GM20431 (cell line): Measurements from ENCODE around the gene SCD5.

Experiments used
- in situ Hi-C: fragments of 300-500 bp; cut with MseI, MboI; formaldehyde crosslinking; loops from one replicate; pipeline ENCODE4 v1.15.0; 2020; ENCODE audit warnings: low sequenced_read_pairs; ENCODE audit not compliant: unreplicated experiment

The SCD5 gene

DNA sequence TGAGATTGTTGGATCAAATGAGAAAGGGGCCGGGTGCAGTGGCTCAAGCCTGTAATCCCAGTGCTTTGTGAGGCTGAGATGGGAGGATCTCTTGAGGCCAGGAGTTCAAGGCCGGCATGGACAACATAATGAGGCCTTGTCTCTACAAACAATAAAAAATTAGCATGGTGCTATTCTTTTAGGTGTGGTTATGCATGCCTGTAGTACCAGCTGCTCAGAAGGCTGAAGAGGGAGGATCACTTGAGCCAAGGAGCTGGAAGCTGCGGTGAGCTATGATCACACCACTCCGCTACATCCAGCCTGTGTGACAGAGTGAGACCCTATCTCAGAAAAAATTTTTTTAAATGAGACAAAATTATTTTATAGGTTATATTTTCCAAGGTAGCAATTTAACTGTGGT lies 187.1 kb downstream of the SCD5 start:
- in situ Hi-C loops, result no loop called here

DNA sequence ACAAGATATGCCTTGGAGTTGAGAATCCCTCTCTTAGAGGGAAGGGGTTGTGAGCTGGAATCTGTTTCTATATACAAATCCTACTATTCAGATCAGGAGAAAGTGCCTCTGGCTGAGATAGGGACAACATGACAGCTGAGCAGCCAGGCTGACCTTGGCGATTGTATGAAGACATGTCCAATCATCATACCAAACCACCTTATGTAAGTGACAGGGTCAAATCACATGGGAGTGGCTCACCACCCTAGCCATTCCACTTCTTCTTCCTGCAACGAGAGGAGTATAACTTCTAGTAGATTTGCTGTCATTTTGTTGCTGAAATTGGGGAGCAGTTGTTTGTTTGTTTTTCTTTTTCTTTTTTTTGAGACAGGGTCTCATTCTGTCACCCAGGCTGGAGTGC lies 188.6 kb downstream of the SCD5 start:
- in situ Hi-C loops, result no loop called here

DNA sequence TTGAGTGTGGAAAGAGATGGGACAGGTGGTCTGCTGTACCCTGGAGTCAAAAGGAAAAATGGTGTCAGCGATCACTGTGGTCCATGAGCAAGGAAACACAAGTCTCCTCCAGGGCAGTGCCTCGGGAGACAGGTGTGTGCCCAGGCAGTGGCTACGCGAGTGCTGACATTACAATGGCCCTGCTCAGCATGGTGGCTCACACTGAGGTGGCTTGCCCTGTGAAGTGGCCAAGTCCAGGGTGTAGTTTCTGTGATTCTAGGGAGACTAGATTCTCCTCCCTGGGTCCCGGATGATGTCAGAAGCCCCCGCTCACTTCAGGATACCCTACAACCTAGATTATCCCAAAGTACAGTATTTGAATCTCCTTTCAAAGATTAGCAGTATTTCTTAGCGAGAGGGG lies 192.0 kb downstream of the SCD5 start:
- in situ Hi-C loops, result no loop called here

DNA sequence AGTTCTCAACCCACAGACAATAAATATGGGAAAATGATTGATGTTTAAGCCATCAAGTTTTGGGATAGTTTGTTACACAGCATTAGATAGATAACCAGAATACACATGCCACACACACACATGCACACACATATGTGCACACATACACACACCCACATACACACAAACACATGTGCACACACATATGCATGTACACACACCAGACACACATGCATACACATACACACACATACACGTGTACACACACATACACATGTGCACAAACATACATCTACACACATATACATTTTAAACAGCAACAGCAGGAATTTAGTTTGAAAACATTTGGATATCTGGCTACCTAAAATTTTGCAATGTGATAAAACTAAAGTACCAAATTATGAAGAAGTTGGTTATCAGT lies 194.1 kb downstream of the SCD5 start:
- in situ Hi-C loops, result no loop called here

DNA sequence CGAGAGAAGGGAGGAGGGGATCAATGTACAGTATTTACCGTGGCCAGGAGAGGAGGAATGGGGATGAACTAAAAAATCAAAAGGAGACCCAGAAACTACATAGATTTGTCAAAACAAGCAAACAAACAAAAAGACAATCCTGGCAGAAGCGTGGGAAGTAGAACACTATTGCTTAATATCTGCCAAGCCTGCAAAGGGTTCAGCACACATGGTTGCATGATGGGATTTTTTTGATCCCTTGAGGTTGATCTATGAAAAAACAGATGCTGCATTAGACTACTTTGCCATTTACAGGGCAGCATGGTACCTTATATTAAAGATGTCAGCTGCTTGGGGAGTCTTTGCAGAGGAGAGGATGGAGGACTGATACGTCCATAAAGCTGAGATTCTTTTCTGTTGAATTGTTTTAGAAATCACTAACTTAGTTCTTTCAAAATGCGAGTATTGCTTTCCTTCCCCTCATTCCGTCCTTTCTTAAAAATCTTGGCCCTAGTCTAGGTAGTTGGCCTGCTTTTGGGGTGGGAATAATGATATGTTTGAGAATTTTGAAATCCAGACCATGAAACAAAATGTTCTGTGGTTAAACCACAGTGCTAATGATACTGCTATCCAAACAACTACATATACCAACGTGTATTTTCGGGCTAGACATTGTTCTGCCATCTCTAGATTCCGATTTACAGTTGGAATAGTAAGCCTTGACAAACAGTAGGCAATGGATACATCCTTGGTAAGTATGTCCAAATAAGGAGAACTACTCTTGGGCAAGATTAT lies 197.2 kb downstream of the SCD5 start:
- in situ Hi-C loops, result no loop called here

DNA sequence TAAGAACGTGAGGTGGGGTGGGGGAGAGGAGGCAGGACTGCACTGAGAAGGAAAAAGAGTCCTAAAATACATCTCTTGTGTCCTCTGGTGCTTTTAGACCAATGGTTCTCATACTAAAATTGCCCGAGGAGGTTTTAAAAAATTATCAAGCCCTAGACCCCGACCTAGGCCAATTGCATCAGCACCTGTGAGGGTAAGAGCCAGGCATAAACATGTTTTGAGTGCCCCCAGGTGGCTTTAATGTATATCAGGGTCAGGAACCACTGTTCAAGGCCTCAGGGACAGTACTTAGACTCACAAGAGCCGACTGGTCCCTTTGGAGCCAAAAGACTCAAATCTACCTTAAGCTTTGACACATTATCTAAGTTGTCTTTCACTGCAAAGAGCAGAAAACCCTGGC lies 199.3 kb downstream of the SCD5 start:
- in situ Hi-C loops, result no loop called here

DNA sequence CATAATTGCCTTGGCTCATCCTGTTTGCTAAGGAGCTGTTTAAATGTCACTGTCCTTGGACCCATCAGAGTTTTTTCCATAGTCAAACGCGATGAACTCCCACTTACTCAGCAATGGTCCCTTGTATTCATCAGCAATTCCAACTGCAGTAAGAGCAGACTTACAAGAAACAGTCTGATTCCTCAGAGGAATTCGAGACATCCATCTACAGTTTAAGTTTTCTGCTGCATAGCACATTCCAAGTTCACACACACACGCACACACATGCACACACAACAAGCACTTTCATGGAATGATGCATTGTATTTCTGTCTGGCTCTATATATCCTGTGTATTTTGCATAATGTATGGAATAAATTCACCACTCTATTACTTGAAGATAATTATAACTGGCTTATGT lies 204.1 kb downstream of the SCD5 start:
- in situ Hi-C loops, result no loop called here

DNA sequence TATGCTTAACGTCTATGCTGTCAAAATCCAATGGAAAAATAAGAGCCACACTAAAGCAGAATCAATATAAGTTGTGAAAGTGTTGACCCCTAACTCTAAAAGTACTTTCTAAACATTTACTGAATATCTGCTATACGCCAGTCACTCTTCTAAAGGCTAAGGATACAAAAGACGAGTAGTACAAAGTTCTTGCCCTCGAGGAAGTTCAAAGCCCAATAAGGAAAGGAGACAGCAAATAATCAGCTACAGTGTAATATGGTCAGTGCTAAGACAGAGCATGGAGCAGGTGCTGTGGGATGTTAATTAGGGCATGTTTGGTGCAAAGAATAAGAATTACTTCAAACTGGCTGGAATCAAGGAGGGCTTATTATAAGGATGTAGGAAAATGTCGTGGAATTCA lies 205.2 kb downstream of the SCD5 start:
- in situ Hi-C loops, result no loop called here

DNA sequence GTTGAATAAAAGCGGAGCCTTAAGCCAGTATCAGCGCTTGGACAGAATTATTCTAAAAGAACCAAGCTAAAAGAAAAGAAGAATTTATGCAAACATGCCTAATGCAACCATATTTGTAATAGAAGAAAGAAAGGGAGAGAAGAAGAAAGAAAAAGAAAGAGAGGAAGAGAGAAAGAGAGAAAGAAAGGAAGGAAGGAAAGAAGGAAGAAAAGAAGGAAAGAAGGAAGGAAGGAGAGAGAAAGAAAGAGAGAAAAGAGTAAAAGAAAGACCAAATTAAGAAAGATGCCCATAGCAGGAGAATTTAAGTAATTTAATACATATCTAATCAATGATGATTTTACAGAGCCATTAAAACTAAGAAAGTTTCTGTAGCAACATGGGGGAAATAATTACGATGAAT lies 206.0 kb downstream of the SCD5 start:
- in situ Hi-C loops, result no loop called here

DNA sequence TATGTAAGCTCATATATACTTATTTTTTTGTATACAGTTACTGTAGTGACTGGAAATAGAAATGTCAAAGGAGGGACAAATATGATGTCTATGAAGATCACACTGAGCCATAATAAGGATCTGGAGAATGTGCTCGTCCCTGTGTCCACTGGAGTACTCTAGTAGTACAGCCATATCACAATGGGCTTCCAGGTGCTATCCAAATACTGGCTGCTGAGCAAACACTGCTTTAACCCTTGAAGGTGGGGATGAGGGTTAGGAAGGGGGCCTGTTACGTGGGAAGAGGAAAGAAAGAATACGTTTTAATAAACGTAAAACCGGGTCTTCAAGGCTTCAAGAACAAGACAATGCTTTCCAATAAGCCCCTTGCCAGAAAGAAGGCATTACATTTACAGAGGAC lies 207.0 kb downstream of the SCD5 start:
- in situ Hi-C loops, result no loop called here

DNA sequence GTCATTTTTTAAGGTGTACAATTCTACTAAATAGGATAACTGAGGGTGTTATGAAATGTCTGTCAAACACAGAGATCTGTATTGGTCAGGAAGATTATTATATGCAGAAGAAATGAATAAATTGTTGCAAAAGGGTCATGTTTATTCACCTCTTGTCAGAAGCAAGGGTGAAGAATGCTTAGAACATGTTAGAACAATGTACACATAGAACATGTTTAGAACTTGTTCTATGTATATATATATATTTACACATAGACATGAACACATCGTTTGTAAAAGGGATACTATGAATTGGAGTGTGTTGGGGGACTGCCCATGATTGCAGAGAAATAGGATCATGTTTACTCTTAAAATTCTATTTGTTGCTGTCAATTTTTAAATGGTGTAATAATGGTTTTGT lies 208.8 kb downstream of the SCD5 start:
- in situ Hi-C loops, result no loop called here

DNA sequence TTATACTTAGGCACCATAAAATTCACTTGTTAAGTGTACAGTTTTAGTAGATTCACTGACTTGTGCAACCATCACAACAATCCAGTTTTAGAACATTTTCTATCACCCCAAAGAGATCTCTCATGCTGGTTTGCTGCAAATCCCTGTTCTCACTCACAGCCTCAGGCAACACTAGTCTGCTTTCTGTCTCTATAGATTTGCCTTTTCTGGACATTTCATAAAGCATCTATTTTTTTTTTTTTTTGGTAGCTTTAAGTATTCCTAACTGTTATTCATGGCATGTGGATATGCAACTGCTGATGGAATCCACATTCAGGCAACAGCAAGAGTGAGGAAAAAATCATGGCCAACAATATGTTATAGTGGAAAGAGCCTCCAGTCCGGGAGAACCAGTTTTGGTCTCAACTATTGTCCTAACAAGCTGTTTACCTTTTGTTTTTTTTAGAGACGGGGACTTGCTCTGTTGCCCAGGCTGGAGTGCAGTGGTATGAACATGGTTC lies 209.8 kb downstream of the SCD5 start:
- in situ Hi-C loops, result no loop called here

DNA sequence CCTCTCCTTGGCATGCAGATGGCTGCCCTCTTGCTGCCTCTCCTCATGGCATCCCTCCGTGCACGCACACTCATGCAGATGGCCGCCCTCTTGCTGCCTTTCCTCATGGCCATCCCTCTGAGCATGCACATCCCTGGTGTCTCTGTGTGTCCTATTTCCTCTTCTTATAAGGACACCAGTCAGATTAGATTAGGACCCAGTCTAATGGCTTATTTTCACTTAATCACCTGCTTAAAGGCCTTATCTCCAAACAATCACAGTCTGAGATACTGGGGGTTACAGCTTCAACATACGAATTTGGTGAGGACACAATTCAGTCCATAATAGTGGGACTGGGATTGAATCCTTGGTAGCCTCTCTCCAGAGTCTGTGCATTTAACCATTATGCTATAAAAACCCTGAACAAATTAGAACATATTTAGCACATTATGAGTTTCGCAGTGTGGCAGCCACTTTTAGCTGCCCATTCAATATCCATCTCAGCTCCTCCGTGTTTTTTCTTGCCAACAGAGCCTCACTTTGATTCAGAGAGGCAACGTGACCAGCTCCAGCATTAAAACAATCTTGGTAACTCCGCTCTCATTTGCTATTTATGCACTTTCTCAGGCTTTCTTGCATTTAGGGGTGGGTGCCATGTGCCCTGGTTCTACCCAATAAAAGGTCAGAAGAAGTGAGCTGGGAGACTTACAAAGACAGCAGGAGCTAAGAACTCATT lies 210.6 kb downstream of the SCD5 start:
- in situ Hi-C loops, result no loop called here

DNA sequence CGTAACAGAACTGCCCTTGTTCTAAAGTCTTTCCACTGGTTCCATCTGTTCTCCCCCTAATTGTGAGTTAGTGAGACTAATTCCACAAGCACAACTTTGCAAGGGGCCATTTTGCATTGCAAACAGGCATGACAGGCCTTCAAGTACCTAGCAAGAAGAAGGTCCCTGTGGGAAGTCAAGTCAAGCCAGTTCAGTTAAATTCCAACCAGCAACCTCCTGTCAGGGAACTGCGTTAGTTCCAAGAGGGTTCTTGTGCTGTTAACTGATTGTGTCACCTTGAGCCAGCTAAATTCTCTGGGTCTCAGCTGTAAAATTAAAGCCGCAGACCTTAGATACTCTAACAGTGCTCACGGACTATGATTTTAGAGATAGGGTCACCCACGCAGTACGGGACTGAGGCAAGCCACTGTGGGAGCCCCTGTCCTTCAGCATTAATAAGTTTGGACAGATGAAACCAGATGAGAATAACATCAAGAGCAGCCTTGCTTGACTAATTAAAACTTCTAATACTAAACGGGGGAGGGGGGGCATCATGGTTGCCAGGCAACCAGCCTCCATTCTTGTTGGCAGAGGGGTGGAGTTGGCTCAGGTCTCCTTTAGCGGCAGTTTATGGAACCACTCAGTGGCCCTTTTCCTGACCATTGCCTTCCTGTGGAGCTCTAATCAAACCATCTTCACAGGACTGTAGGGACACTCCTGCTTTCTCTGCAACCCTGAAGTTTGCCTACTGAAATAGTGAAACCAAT lies 212.7 kb downstream of the SCD5 start:
- in situ Hi-C loops, result no loop called here

DNA sequence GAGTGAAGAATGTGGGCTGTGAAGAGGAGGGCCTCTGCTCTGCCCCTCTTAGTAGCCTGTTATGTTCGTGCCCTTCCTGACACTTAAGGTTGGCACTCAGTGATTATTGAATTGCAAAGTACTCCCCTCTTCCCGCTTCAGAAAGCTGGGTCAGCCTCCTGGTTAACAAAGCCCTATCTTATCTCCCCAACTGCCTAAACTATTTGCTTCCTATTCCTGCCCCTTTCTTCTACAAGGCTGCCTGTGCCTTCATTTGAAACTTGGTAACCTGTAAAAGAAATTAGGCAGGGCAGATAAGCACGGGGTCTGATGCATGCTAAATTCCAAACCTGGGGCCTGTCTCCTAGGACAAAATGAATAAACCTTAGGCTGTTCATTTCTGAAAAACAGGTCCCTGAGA lies 213.7 kb downstream of the SCD5 start:
- in situ Hi-C loops, result no loop called here

DNA sequence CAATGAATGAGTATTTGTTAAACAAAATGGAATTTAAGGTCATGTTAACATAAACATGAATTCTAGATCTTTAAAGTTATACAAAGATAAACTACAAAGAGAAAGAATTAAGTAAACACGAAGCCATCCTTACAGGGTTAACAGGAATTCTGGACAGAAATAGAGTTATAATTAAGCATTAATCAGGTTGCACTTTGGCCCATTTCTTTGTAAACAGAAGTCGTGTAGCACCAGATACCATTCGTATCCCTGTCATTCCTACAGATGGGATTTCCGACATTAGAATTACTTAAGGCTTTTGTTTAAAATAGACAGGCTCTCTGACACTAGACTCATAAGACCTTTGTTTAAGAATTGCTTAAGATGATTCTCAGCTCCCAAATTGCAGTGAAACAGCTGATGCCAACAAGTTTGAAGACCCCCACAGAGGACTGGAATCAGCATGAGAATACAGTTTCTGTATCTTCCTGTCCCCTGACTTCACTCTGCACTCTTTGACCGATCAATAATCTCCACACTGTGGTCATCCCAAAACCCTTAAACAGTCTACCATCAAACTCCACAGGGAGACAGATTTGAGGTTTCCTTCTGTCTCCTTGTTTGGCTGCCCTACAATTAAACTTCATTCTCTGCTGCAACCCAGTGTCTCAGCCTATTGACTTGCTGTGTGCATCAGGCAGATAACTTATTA lies 214.6 kb downstream of the SCD5 start:
- in situ Hi-C loops, result no loop called here

DNA sequence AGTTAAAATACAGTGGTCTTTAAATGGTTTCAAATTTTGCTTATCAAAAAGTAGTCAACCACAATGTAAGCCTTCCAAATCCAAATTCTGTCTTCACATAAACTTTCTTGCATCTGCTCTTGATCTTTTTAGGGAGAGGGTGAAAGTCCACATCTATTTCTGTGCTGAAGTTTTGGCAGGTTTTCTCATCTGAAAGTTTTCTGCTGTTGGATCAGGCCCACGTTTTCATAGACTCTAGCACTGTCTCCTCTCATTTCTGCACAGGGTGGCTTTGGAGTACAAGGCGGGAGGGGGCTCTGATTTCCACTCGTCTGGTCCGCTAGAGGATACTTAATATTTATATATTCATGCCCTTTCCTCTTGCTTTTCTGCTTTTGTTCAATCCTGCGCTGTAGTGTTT lies 218.7 kb downstream of the SCD5 start:
- in situ Hi-C loops, result no loop called here
